ENCODE measurements around the gene PCDH9.

DNA sequence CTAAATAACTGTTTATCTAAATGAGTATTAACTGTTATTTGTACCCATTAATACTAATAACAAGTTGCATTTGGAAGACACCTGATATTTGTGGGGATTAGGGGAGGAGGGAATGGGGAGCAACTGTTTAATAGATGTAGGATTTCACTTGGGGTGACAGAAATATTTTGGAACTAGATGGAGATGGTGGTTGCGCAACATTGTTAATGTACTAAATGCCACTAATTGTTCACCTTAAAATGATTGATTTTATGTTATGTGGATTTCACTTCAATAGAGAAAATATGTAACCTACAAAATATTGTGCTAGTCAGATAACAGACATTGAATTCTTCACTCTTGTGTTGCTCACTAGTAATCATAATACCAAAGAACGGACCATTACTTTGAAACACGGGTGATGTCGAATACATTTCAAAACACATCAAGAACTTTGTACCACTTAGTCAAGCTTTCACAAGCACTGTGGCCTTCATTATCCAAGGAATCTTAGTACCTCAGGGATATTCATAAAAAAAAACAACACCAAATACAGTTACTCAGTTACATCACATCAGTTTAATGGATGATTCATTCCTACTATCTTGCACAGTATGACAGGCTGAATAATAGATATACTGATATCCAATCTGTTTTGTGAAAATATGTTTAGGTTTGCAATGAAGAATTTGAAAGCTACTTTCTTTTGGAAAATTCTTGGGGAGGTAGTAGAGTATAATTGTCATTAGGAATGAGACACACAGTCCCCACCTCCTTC, 721.8 kb downstream of the PCDH9 start:
- TF ChIP-seq EZH2 (IDR thresholded peaks at IDR 0.05; ENCODE audit: insufficient read depth, poor library complexity, severe bottlenecking) (no peak), EZH2phosphoT487 (IDR thresholded peaks at IDR 0.05; ENCODE audit: insufficient read depth, low read depth) (no peak)
